A673 (cell line): ENCODE results near the gene BDKRB1. TPM values are rescaled to one million over a fixed set of nuclear protein-coding genes. Genes with fewer than 3 reads are reported as not detected.

Source experiments
- BruUV-seq: library from RNA; stranded (reverse); fragments of 400-500 nt; replicated peaks from 2 replicates; lab custom pipeline; 2021; lab: Mats Ljungman, UMichigan
- CTCF ChIA-PET: fragments of 300-600 bp; sonication (Branson Sonifier 250); formaldehyde crosslinking; loops from one replicate; lab custom pipeline; 2022; ENCODE audit warnings: antibody characterized with exemption; lab: Charles Lee
- POLR2A ChIA-PET: fragments of 300-600 bp; sonication (Branson Sonifier 250); formaldehyde crosslinking; loops from one replicate; lab custom pipeline; 2022; ENCODE audit warnings: antibody characterized with exemption; ENCODE audit not compliant: low non-redundant PET; lab: Charles Lee
- DNase-seq: peaks from one replicate; pipeline ENCODE4 v3.0.0-alpha.2; 2015; ENCODE audit warnings: low spot score
- H3K27ac ChIP-seq: fragments of 200-600 bp; sonication (generic); 2 replicates; pipeline ENCODE4 v1.5.1; 2016; ENCODE audit warnings: mixed run types, low read depth, mild to moderate bottlenecking, mixed read lengths, antibody characterized with exemption, low read length; ENCODE audit not compliant: poor library complexity, severe bottlenecking
- H3K27me3 ChIP-seq: fragments of 200-600 bp; sonication (generic); replicated peaks from 2 replicates; pipeline ENCODE4 v1.6.1; 2017; ENCODE audit warnings: mixed run types, low read depth, mild to moderate bottlenecking, mixed read lengths, antibody characterized with exemption, low read length; ENCODE audit not compliant: insufficient read depth, poor library complexity
- H3K36me3 ChIP-seq: fragments of 200-600 bp; sonication (generic); 2 replicates; pipeline ENCODE4 v1.6.1; 2016; ENCODE audit warnings: mixed run types, mild to moderate bottlenecking, mixed read lengths, antibody characterized with exemption, low read length; ENCODE audit not compliant: insufficient read depth, poor library complexity, severe bottlenecking
- H3K4me1 ChIP-seq: fragments of 200-600 bp; sonication (generic); 2 replicates; pipeline ENCODE4 v1.6.1; 2017; ENCODE audit warnings: mixed run types, mild to moderate bottlenecking, mixed read lengths, antibody characterized with exemption, low read length; ENCODE audit not compliant: insufficient read depth, poor library complexity, severe bottlenecking
- H3K4me3 ChIP-seq: fragments of 200-600 bp; sonication (generic); 2 replicates; pipeline ENCODE4 v1.5.1; 2016; ENCODE audit warnings: low read depth, mixed run types, mild to moderate bottlenecking, mixed read lengths, low read length; ENCODE audit not compliant: poor library complexity, severe bottlenecking
- H3K9me3 ChIP-seq: fragments of 200-600 bp; sonication (generic); 2 replicates; pipeline ENCODE4 v1.6.1; 2016; ENCODE audit warnings: mixed run types, low read depth, mild to moderate bottlenecking, mixed read lengths, antibody characterized with exemption, low read length; ENCODE audit not compliant: poor library complexity, severe bottlenecking
- CTCF ChIP-seq: fragments of 300-800, 200-600 bp; sonication (generic); conservative IDR thresholded peaks from 2 replicates; pipeline ENCODE4 v1.5.1; 2017; ENCODE audit warnings: low read depth, mild to moderate bottlenecking, antibody characterized with exemption, low read length, moderate library complexity, mixed read lengths
- EZH2 ChIP-seq: fragments of 200-600 bp; sonication (generic); IDR thresholded peaks from 2 replicates; pipeline ENCODE4 v1.6.1; 2017; ENCODE audit warnings: borderline replicate concordance, low read depth, mild to moderate bottlenecking, mixed read lengths, antibody characterized with exemption, low read length; ENCODE audit not compliant: poor library complexity, severe bottlenecking
- intact Hi-C: fragments of 100-400 bp; cut with micrococcal nuclease; formaldehyde crosslinking; loops from one replicate; pipeline ENCODE4 v1.10.0; 2022; ENCODE audit not compliant: unreplicated experiment
- total RNA-seq: library from RNA; stranded (reverse); gene quantifications from 2 replicates; pipeline ENCODE4 v1.2.3, GENCODE V29; 2021

BDKRB1 gene
- total RNA-seq, 1 experiment from 2014 or later: not detected

GRCh38 chr14:96309133-96309895, 53.3 kb downstream of the BDKRB1 start:
- no peaks in the 10 kb centered on the region for H3K27me3 ChIP-seq
- POLR2A ChIA-PET: no interaction called here
- intact Hi-C loops: no loop called here
- H3K27ac ChIP-seq: no peak overlapping the region
- TF ChIP-seq CTCF (no peak), EZH2 (no peak)
- CTCF ChIA-PET: no interaction called here
- DNase-seq: no peak
- no peak overlapping the region for H3K4me3 ChIP-seq
- no TSS peak for BruUV-seq
- H3K9me3 ChIP-seq: no peaks in the 10 kb centered on the region
- H3K36me3 ChIP-seq: peaks cover 35% of the 10 kb centered on the region
- H3K4me1 ChIP-seq: no peaks in the 10 kb centered on the region

GRCh38 chr14:96309896-96310330, 53.9 kb downstream of the BDKRB1 start:
- ChIA-PET CTCF (no interaction called here), POLR2A (no interaction called here)
- H3K27me3 ChIP-seq: no peaks in the 10 kb centered on the region
- no peak overlapping the region for H3K27ac ChIP-seq
- no peak overlapping the region for H3K4me3 ChIP-seq
- TF ChIP-seq CTCF (0 out of 2 replicates have a peak, but pooled peaks have one; percentile 21), EZH2 (no peak)
- peak; percentile 9 for DNase-seq
- intact Hi-C loops: no loop called here
- peaks cover 36% of the 10 kb centered on the region for H3K36me3 ChIP-seq
- BruUV-seq: no TSS peak
- no peaks in the 10 kb centered on the region for H3K4me1 ChIP-seq
- no peaks in the 10 kb centered on the region for H3K9me3 ChIP-seq

- no peaks in the 10 kb centered on the region for H3K9me3 ChIP-seq
- ChIA-PET CTCF (no interaction called here), POLR2A (no interaction called here)
- no peak overlapping the region for H3K4me3 ChIP-seq
- BruUV-seq: no TSS peak
- H3K4me1 ChIP-seq: no peaks in the 10 kb centered on the region
- intact Hi-C loops: no loop called here
- TF ChIP-seq CTCF: no peak
- TF ChIP-seq EZH2: no peak
- no peak overlapping the region for H3K27ac ChIP-seq
- no peaks in the 10 kb centered on the region for H3K27me3 ChIP-seq
- DNase-seq: no peak
- peaks cover 40% of the 10 kb centered on the region for H3K36me3 ChIP-seq
Measured at GRCh38 chr14:96310906-96311305, 54.9 kb downstream of the BDKRB1 start.

Other genes starting within 250 kb of the BDKRB1 start
- 8.3 and 13.0 TPM in 2 replicates for gene C14orf132, start 216.8 kb upstream of the BDKRB1 start, total RNA-seq
- 0.21 and 0.31 TPM in 2 replicates for gene BDKRB2, start 51.4 kb upstream of the BDKRB1 start, total RNA-seq
- 22.7 and 24.2 TPM in 2 replicates for gene ATG2B, start 107.1 kb downstream of the BDKRB1 start, total RNA-seq
- 21.3 and 21.6 TPM in 2 replicates for gene GSKIP, start 107.3 kb downstream of the BDKRB1 start, total RNA-seq
- 138 TPM in 2 replicates for gene AK7, start 135.9 kb downstream of the BDKRB1 start, total RNA-seq
- 318 and 337 TPM in 2 replicates for gene PAPOLA, start 246.2 kb downstream of the BDKRB1 start, total RNA-seq